ENCODE measurements around the gene CAMK2N2.
"Not testable (repeated sequence)": the region's sequence is repeated elsewhere in the genome, so short reads cannot be mapped to it uniquely, and the experiment has no call there.

Gene CAMK2N2

GRCh38 chr3:184267249-184267648, 5.9 kb upstream of the CAMK2N2 start:
- not testable (repeated sequence) for DNase-seq

GRCh38 chr3:184262764-184263179, 1.4 kb upstream of the CAMK2N2 start:
- no peak for DNase-seq

GRCh38 chr3:184261854-184262763, 756 bp upstream of the CAMK2N2 start:
- peak; percentile 91 for DNase-seq

GRCh38 chr3:184260724-184261269, 556 bp downstream of the CAMK2N2 start:
- peak; percentile 63 for DNase-seq

GRCh38 chr3:184259878-184260723, 1.3 kb downstream of the CAMK2N2 start:
- peak; percentile 74 for DNase-seq

- DNase-seq, result no peak
Measured at GRCh38 chr3:184259396-184259877, 1.9 kb downstream of the CAMK2N2 start.

- DNase-seq, result no peak
Measured at GRCh38 chr3:184258926-184259325, 2.4 kb downstream of the CAMK2N2 start.

GRCh38 chr3:184257083-184257915, 4.1 kb downstream of the CAMK2N2 start:
- DNase-seq, result no peak

- no peak for DNase-seq
Measured at GRCh38 chr3:184255291-184256039, 5.9 kb downstream of the CAMK2N2 start.

- peak; percentile 95 for DNase-seq
Measured at GRCh38 chr3:184250167-184250828, 11.1 kb downstream of the CAMK2N2 start.

GRCh38 chr3:184249412-184250166, 11.8 kb downstream of the CAMK2N2 start, which contains the start of gene EEF1AKMT4:
EEF1AKMT4 (plus strand) TSS chr3:184249672; CDS start chr3:184249695, 23 bp downstream.
- peak; percentile 100 for DNase-seq

GRCh38 chr3:184248454-184249411, 12.6 kb downstream of the CAMK2N2 start, which contains the start of gene ALG3:
ALG3 (minus strand) TSS chr3:184248962; CDS start chr3:184248940, 22 bp downstream.
- DNase-seq, result peak; percentile 93

- no peak for DNase-seq
Measured at GRCh38 chr3:184242297-184242685, 19.1 kb downstream of the CAMK2N2 start.

GRCh38 chr3:184241447-184242296, 19.7 kb downstream of the CAMK2N2 start:
- DNase-seq, result peak; percentile 56

GRCh38 chr3:184241141-184241446, 20.3 kb downstream of the CAMK2N2 start:
- no peak for DNase-seq

- no peak for DNase-seq
Measured at GRCh38 chr3:184240384-184241140, 20.8 kb downstream of the CAMK2N2 start.

GRCh38 chr3:184239708-184240107, 21.6 kb downstream of the CAMK2N2 start:
- no peak for DNase-seq

Data from NCI-H146 (cell line).